AG09319 (cell line): ENCODE results near the gene ZDHHC11B.
"Not testable (repeated sequence)": the region's sequence is repeated elsewhere in the genome, so short reads cannot be mapped to it uniquely, and the experiment has no call there.

Experiments
- DNase-seq: peaks from one replicate; pipeline ENCODE4 v3.0.0-alpha.2; 2010; ENCODE audit warnings: low read depth; ENCODE audit errors: extremely low read depth
- CTCF ChIP-seq: IDR thresholded peaks from 2 replicates; pipeline ENCODE4 v1.5.1; 2011; ENCODE audit warnings: low read depth, mild to moderate bottlenecking, inconsistent platforms, low read length, moderate library complexity

The ZDHHC11B gene

GRCh38 chr5:685262-686171, 99.0 kb downstream of the ZDHHC11B start:
- DNase-seq: no peak
- no peak for TF ChIP-seq CTCF

- TF ChIP-seq CTCF: no peak
- no peak for DNase-seq
Measured at GRCh38 chr5:684751-685216, 99.7 kb downstream of the ZDHHC11B start.

GRCh38 chr5:683551-684481, 100.7 kb downstream of the ZDHHC11B start:
- no peak for TF ChIP-seq CTCF
- DNase-seq: no peak

GRCh38 chr5:682651-683358, 101.7 kb downstream of the ZDHHC11B start:
- DNase-seq: not testable (repeated sequence)

GRCh38 chr5:682216-682615, 102.3 kb downstream of the ZDHHC11B start:
- DNase-seq: not testable (repeated sequence)

- not testable (repeated sequence) for DNase-seq
Measured at GRCh38 chr5:681317-682191, 103.0 kb downstream of the ZDHHC11B start.

GRCh38 chr5:680836-681235, 103.7 kb downstream of the ZDHHC11B start:
- not testable (repeated sequence) for DNase-seq

- DNase-seq: not testable (repeated sequence)
Measured at GRCh38 chr5:680118-680795, 104.3 kb downstream of the ZDHHC11B start.

- DNase-seq: not testable (repeated sequence)
Measured at GRCh38 chr5:679166-679895, 105.2 kb downstream of the ZDHHC11B start.

- not testable (repeated sequence) for DNase-seq
Measured at GRCh38 chr5:678521-678920, 106.0 kb downstream of the ZDHHC11B start.
